GM12878 (cell line): ENCODE data around the gene ORM2. TPM values are rescaled to one million over a fixed set of nuclear protein-coding genes. Genes with fewer than 3 reads are reported as not detected.

Experiments
- ATAC-seq: fragments of 200-7000 bp; cut with Tn5 transposase; 3 replicates; pipeline ENCODE4 v1.9.1; 2020; ENCODE audit warnings: mild to moderate bottlenecking, moderate library complexity
- BruUV-seq: library from RNA; stranded (reverse); fragments of 400-500 nt; replicated peaks from 2 replicates; lab custom pipeline; 2021; lab: Mats Ljungman, UMichigan
- CTCF ChIA-PET: fragments of 300-600 bp; sonication (Branson Sonifier 250); formaldehyde crosslinking; extraction: SDS; loops from one replicate; lab custom pipeline; 2021; ENCODE audit warnings: inconsistent platforms; lab: Yijun Ruan, JAX
- POLR2A ChIA-PET: fragments of 350-600 bp; formaldehyde crosslinking; extraction: SDS; loops from one replicate; lab custom pipeline; 2021; ENCODE audit warnings: inconsistent platforms; lab: Charles Lee
- RAD21 ChIA-PET: fragments of 300-600 bp; sonication (Branson Sonifier 250); formaldehyde crosslinking; loops from one replicate; lab custom pipeline; 2023; ENCODE audit warnings: antibody characterized with exemption; ENCODE audit not compliant: unreplicated experiment; lab: Charles Lee
- SMC1A ChIA-PET: fragments of 300-600 bp; sonication (Branson Sonifier 250); formaldehyde crosslinking; loops from one replicate; lab custom pipeline; 2023; ENCODE audit not compliant: unreplicated experiment, uncharacterized antibody; lab: Charles Lee
- DNase-seq: peaks from one replicate; pipeline ENCODE4 v3.0.0-alpha.2; 2011; ENCODE audit warnings: low read depth, low spot score
- FAIRE-seq: peaks from 3 replicates; lab custom pipeline; 2011; peaks lifted over from hg19 to GRCh38; lab: Jason Lieb, UNC
- H2AFZ ChIP-seq: 2 replicates; pipeline ENCODE4 v1.6.0; 2011; ENCODE audit warnings: low read depth, low read length, control low read depth; ENCODE audit not compliant: control insufficient read depth
- H3K27ac ChIP-seq: 2 replicates; pipeline ENCODE4 v1.5.1; 2011; ENCODE audit warnings: control low read depth; ENCODE audit not compliant: control insufficient read depth, insufficient read depth
- H3K27me3 ChIP-seq, 2 experiments: replicated peaks in 1 of 2; 2 replicates each; pipeline versions ENCODE4 v1.6.0 to v1.6.1; 2011; ENCODE audit warnings: low read length in 1 of 2; ENCODE audit not compliant: control insufficient read depth in 2 of 2, insufficient read depth in 2 of 2
- H3K36me3 ChIP-seq, 2 experiments: 2 replicates each; pipeline ENCODE4 v1.5.1; 2011; ENCODE audit warnings: low read length in 1 of 2; ENCODE audit not compliant: control insufficient read depth in 2 of 2, insufficient read depth in 2 of 2
- H3K4me1 ChIP-seq: 2 replicates; pipeline ENCODE4 v1.6.1; 2011; ENCODE audit warnings: mild to moderate bottlenecking, low read length, moderate library complexity, mixed read lengths; ENCODE audit not compliant: control insufficient read depth, insufficient read depth
- H3K4me2 ChIP-seq: 2 replicates; pipeline ENCODE4 v1.6.0; 2011; ENCODE audit warnings: control low read depth; ENCODE audit not compliant: control insufficient read depth, insufficient read depth
- H3K4me3 ChIP-seq: fragments of 200-600 bp; sonication (generic); 2 replicates; pipeline ENCODE4 v1.5.1; 2016
- H3K79me2 ChIP-seq: 2 replicates; pipeline ENCODE4 v1.6.0; 2011; ENCODE audit warnings: low read length; ENCODE audit not compliant: control insufficient read depth, insufficient read depth
- H3K9ac ChIP-seq: 2 replicates; pipeline ENCODE4 v1.8.0; 2011; ENCODE audit warnings: low read length, control low read depth, mixed read lengths; ENCODE audit not compliant: control insufficient read depth, insufficient read depth
- H3K9me3 ChIP-seq: replicated peaks from 3 replicates; pipeline ENCODE4 v1.5.1; 2011; ENCODE audit warnings: mild to moderate bottlenecking, low read length; ENCODE audit not compliant: control insufficient read depth, insufficient read depth
- H4K20me1 ChIP-seq: 2 replicates; pipeline ENCODE4 v1.6.0; 2011; ENCODE audit not compliant: control insufficient read depth, insufficient read depth
- BCL11A ChIP-seq: IDR thresholded peaks from 2 replicates; pipeline ENCODE4 v1.6.1; 2011; ENCODE audit warnings: low read depth, low read length
- CBX5 ChIP-seq: sonication (generic); IDR thresholded peaks from 2 replicates; pipeline ENCODE4 v1.6.1; 2016; ENCODE audit warnings: low read depth, moderate library complexity, mild to moderate bottlenecking, inconsistent platforms
- CHD2 ChIP-seq: IDR thresholded peaks from 2 replicates; pipeline ENCODE4 v1.6.1; 2011; ENCODE audit warnings: low read depth, low read length, improper control_type of control experiment, borderline replicate concordance
- MEF2A ChIP-seq: IDR thresholded peaks from 2 replicates; pipeline ENCODE4 v1.6.1; 2011; ENCODE audit warnings: low read depth, mild to moderate bottlenecking, low read length, moderate library complexity; ENCODE audit not compliant: insufficient read depth
- NKRF ChIP-seq: fragments of 450-650 bp; conservative IDR thresholded peaks from 2 replicates; pipeline ENCODE4 v1.6.1; 2017; ENCODE audit warnings: mild to moderate bottlenecking, moderate library complexity
- PAX5 ChIP-seq: IDR thresholded peaks from 2 replicates; pipeline ENCODE4 v1.6.1; 2011; ENCODE audit warnings: low read depth, low read length, borderline replicate concordance
- RAD21 ChIP-seq: IDR thresholded peaks from 2 replicates; pipeline ENCODE4 v1.6.1; 2011; ENCODE audit warnings: mild to moderate bottlenecking, low read depth, low read length, moderate library complexity; ENCODE audit not compliant: insufficient read depth
- SIN3A ChIP-seq: IDR thresholded peaks from 2 replicates; pipeline ENCODE4 v1.6.1; 2012; ENCODE audit warnings: low read depth, low read length, improper control_type of control experiment
- SMARCA5 ChIP-seq: fragments of 450-650 bp; IDR thresholded peaks from 2 replicates; pipeline ENCODE4 v1.6.1; 2017; ENCODE audit warnings: mild to moderate bottlenecking
- SMC3 ChIP-seq: IDR thresholded peaks from 2 replicates; pipeline ENCODE4 v1.6.1; 2011; ENCODE audit warnings: low read length, improper control_type of control experiment, borderline replicate concordance
- SP1 ChIP-seq: IDR thresholded peaks from one replicate; pipeline ENCODE4 v1.6.1; 2011; ENCODE audit warnings: low read depth, low read length
- USF2 ChIP-seq: IDR thresholded peaks from 2 replicates; pipeline ENCODE4 v1.6.1; 2011; ENCODE audit warnings: low read depth, low read length, improper control_type of control experiment, borderline replicate concordance
- WRNIP1 ChIP-seq: IDR thresholded peaks from 2 replicates; pipeline ENCODE4 v1.6.1; 2011; ENCODE audit warnings: low read depth, low read length, improper control_type of control experiment, borderline replicate concordance
- ZBTB33 ChIP-seq: fragments of 450-650 bp; IDR thresholded peaks from 2 replicates; pipeline ENCODE4 v1.6.1; 2017; ENCODE audit warnings: mild to moderate bottlenecking
- ZZZ3 ChIP-seq: IDR thresholded peaks from 2 replicates; pipeline ENCODE4 v1.6.1; 2011; ENCODE audit warnings: low read depth; ENCODE audit not compliant: control insufficient read depth, insufficient read length
- WGBS: methylation state at CpG from one replicate; pipeline ENCODE4 v1.1.6; 2016; ENCODE audit warnings: low lambda C conversion rate; ENCODE audit not compliant: insufficient replicate concordance, insufficient coverage; ENCODE audit errors: missing lambda C conversion rate; 5-methylcytosine and 5-hydroxymethylcytosine counted together
- in situ Hi-C: fragments of 300-500 bp; cut with MboI; formaldehyde crosslinking; loops from 9 replicates; pipeline ENCODE4 v1.14.3; 2018; ENCODE audit warnings: mixed read lengths
- intact Hi-C: fragments of 100-400 bp; cut with micrococcal nuclease; formaldehyde crosslinking; loops from one replicate; pipeline ENCODE4 v1.14.2; 2022; ENCODE audit not compliant: unreplicated experiment
- polyA plus RNA-seq, 11 experiments: library from polyadenylated mRNA; depleted of rRNA in 4 of 11; unstranded in 6 of 11; stranded (reverse) in 5 of 11; fragments of >200 nt; fragmentation: Nextera tagmentation in 4 of 11; fragmentation: Illumina TruSeq in 1 of 11; extraction: Ambion mirVana in 4 of 11; extraction: Trizol in 1 of 11; gene quantifications; 1 replicate in 1 of 11; 2 replicates in 10 of 11; pipeline versions ENCODE4 v1.2.1 to v1.2.3, GENCODE V29; 2011 to 2016; ENCODE audit warnings: inconsistent platforms in 2 of 11, missing spikeins in 2 of 11, low read depth in 1 of 11
- total RNA-seq, 4 experiments: library from RNA; depleted of rRNA in 3 of 4; stranded (reverse); fragments of >200 nt in 3 of 4; fragmentation: Illumina TruSeq in 1 of 4; extraction: Trizol in 1 of 4; gene quantifications; 2 replicates each; pipeline versions ENCODE4 v1.2.1 to v1.2.3, GENCODE V29; 2013 to 2021
- TF ChIP-seq, protein P1 (sequence below): IDR thresholded peaks from 2 replicates; pipeline ENCODE4 v1.6.1; 2011; ENCODE audit warnings: low read depth, mild to moderate bottlenecking, low read length, moderate library complexity, borderline replicate concordance; ENCODE audit errors: extremely low read depth

The ORM2 gene
- total and polyA plus RNA-seq, 10 of the 15 experiments (the other 5 are each of a cell fraction or from before 2014, with no cell fraction given), result 0.64 TPM; not detected in 9

DNA sequence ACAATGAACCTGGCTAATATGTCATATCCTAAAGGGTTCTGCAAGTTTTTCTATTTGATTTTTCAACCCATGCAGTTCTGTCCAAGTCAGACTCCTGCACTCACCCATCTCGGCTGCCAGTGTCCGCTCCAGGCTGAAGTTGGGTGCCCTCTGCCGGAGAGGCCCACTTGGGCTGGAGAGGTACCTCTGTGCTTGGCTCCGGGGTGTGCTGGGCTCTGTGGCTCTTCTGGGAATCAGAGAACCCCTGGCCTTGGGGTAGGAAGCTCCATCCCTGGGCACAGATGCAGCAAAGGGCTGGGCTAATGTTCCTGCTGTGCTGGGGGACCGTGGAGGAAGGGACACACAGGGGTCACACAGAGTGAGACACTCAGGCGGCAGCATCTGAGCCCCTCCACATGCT, 26.2 kb downstream of the ORM2 start:
- H3K27ac ChIP-seq, result no peak overlapping the region
- ChIA-PET RAD21 (no interaction called here), SMC1A (interaction anchor here (0.7 to 2.0 kb wide), 4 partner anchors 8 to 267 kb away, joined by 3 to 6 read pairs (median 3); no protein-coding TSS in a partner anchor), CTCF (interaction anchor here (1.0 kb wide), 1 partner anchor 35 kb away, joined by 4 read pairs; no protein-coding TSS in a partner anchor), POLR2A (interaction anchor here (0.7 to 1.2 kb wide), 3 partner anchors 10 to 38 kb away, joined by 3 to 4 read pairs (median 4); no protein-coding TSS in a partner anchor)
- no peaks in the 10 kb centered on the region for H3K27me3 ChIP-seq
- 0 out of 2 replicates have a peak, but pooled peaks cover 2% of the 10 kb centered on the region for H4K20me1 ChIP-seq
- in situ Hi-C loops, result no loop called here
- H3K36me3 ChIP-seq, result peaks cover 45 to 63% of the 10 kb centered on the region in 2 experiments
- peaks cover 4% of the 10 kb centered on the region for H3K4me1 ChIP-seq
- 89% methylated on average over 6 of the region's 6 CpGs for WGBS
- no peaks in the 10 kb centered on the region for H3K79me2 ChIP-seq
- H3K4me3 ChIP-seq, result no peak overlapping the region
- DNase-seq (no peak), FAIRE-seq (no peak), ATAC-seq (no peak)
- BruUV-seq, result no TSS peak
- H2AFZ ChIP-seq, result no peak overlapping the region
- no peak overlapping the region for H3K9ac ChIP-seq
- intact Hi-C loops, result no loop called here
- no peaks in the 10 kb centered on the region for H3K9me3 ChIP-seq
- no peak overlapping the region for H3K4me2 ChIP-seq
- TF ChIP-seq SMC3, result no peak
- TF ChIP-seq RAD21, result no peak
- TF ChIP-seq PAX5, result no peak
- TF ChIP-seq ZZZ3, result no peak
- TF ChIP-seq MEF2A, result no peak
- no peak for TF ChIP-seq SP1
- TF ChIP-seq USF2, result no peak
- TF ChIP-seq BCL11A, result no peak
- no peak for TF ChIP-seq NKRF
- TF ChIP-seq CHD2, result no peak
- TF ChIP-seq CBX5, result no peak
- TF ChIP-seq WRNIP1, result no peak
- no peak for TF ChIP-seq SIN3A
- no peak for TF ChIP-seq SMARCA5
- TF ChIP-seq ZBTB33, result no peak
- TF ChIP-seq, protein P1, sequence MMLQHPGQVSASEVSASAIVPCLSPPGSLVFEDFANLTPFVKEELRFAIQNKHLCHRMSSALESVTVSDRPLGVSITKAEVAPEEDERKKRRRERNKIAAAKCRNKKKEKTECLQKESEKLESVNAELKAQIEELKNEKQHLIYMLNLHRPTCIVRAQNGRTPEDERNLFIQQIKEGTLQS, result no peak
